SK-N-SH (cell line): Measurements from ENCODE around the gene YY1. TPM values are rescaled to one million over a fixed set of nuclear protein-coding genes. Genes with fewer than 3 reads are reported as not detected.
A peak's percentile ranks its signal among the peaks of the same experiment; 100 is the strongest.
"Not testable (repeated sequence)": the region's sequence is repeated elsewhere in the genome, so short reads cannot be mapped to it uniquely, and the experiment has no call there.

Experiments
- CTCF ChIA-PET: fragments of 300-600, 350-600 bp; formaldehyde crosslinking; extraction: SDS; loops from one replicate; lab custom pipeline; 2021; lab: Yijun Ruan, JAX
- POLR2A ChIA-PET: fragments of 350-600 bp; sonication (Branson Sonifier 250); formaldehyde crosslinking; extraction: SDS; loops from one replicate; lab custom pipeline; 2020; ENCODE audit warnings: antibody characterized with exemption, inconsistent platforms; lab: Yijun Ruan, JAX
- DNase-seq: peaks from one replicate; pipeline ENCODE4 v3.0.0; 2012
- H2AFZ ChIP-seq: fragments of 200-600 bp; sonication (generic); 2 replicates; pipeline ENCODE4 v1.8.1; 2016; ENCODE audit warnings: antibody characterized with exemption, mild to moderate bottlenecking, low read depth
- H3F3A ChIP-seq: fragments of 200-600 bp; sonication (generic); replicated peaks from 2 replicates; pipeline ENCODE3; 2016; ENCODE audit warnings: antibody characterized with exemption, mild to moderate bottlenecking; ENCODE audit not compliant: insufficient read depth
- H3K27ac ChIP-seq, 2 experiments: fragments of 200-500 bp in 1 of 2; fragments of 200-600 bp in 1 of 2; sonication (Bioruptor generic) in 1 of 2; sonication (generic), shearing (Covaris generic) in 1 of 2; 2 replicates each; pipeline versions ENCODE4 v1.5.1 to v1.6.1; 2014 to 2016; ENCODE audit warnings: low read depth in 2 of 2, inconsistent platforms in 1 of 2, low read length in 1 of 2, mild to moderate bottlenecking in 1 of 2, mixed read lengths in 1 of 2
- H3K27me3 ChIP-seq: fragments of 200-600 bp; sonication (generic), shearing (Covaris generic); 2 replicates; pipeline ENCODE4 v1.6.1; 2016; ENCODE audit warnings: mixed run types; ENCODE audit not compliant: insufficient read depth
- H3K36me3 ChIP-seq, 2 experiments: fragments of 200-500 bp in 1 of 2; fragments of 200-600 bp in 1 of 2; sonication (Bioruptor generic) in 1 of 2; sonication (generic) in 1 of 2; replicated peaks in 1 of 2; 2 replicates each; pipeline versions ENCODE3 to v1.5.1; 2014 to 2016; ENCODE audit warnings: low read length in 1 of 2, mild to moderate bottlenecking in 1 of 2; ENCODE audit not compliant: insufficient read depth in 2 of 2, control insufficient read depth in 1 of 2
- H3K4me1 ChIP-seq, 2 experiments: fragments of 200-500 bp in 1 of 2; fragments of 200-600 bp in 1 of 2; sonication (Bioruptor generic) in 1 of 2; sonication (generic), shearing (Covaris generic) in 1 of 2; 2 replicates each; pipeline versions ENCODE4 v1.5.1 to v1.6.1; 2014 to 2016; ENCODE audit warnings: low read depth in 1 of 2, low read length in 1 of 2, mixed run types in 1 of 2; ENCODE audit not compliant: insufficient read depth in 2 of 2, control insufficient read depth in 1 of 2
- H3K4me2 ChIP-seq: fragments of 200-600 bp; sonication (generic), shearing (Covaris generic); 2 replicates; pipeline ENCODE4 v1.6.1; 2017; ENCODE audit warnings: mixed run types
- H3K4me3 ChIP-seq, 2 experiments: fragments of 200-500 bp in 1 of 2; fragments of 200-600 bp in 1 of 2; sonication (Bioruptor generic) in 1 of 2; sonication (generic), shearing (Covaris generic) in 1 of 2; 2 replicates each; pipeline versions ENCODE4 v1.5.1 to v1.8.1; 2014 to 2016; ENCODE audit warnings: low read depth in 2 of 2, inconsistent platforms in 1 of 2, low read length in 1 of 2, mild to moderate bottlenecking in 1 of 2, mixed read lengths in 1 of 2, moderate library complexity in 1 of 2
- H3K79me2 ChIP-seq: fragments of 200-600 bp; sonication (generic); 2 replicates; pipeline ENCODE4 v1.8.1; 2017; ENCODE audit warnings: mild to moderate bottlenecking; ENCODE audit not compliant: insufficient read depth
- H3K9ac ChIP-seq: fragments of 200-600 bp; sonication (generic); 2 replicates; pipeline ENCODE4 v1.6.1; 2017; ENCODE audit warnings: mixed run types
- H3K9me2 ChIP-seq: fragments of 200-600 bp; sonication (generic); 2 replicates; pipeline ENCODE4 v1.6.1; 2017; ENCODE audit warnings: mixed run types
- H3K9me3 ChIP-seq: fragments of 200-600 bp; sonication (generic); 2 replicates; pipeline ENCODE4 v1.6.1; 2017; ENCODE audit warnings: mixed run types, mild to moderate bottlenecking, moderate library complexity
- H4K20me1 ChIP-seq: fragments of 200-600 bp; sonication (generic); 2 replicates; pipeline ENCODE4 v1.6.1; 2017; ENCODE audit warnings: mild to moderate bottlenecking, mixed run types; ENCODE audit not compliant: insufficient read depth
- CHD2 ChIP-seq: fragments of 150-350 bp; IDR thresholded peaks from 2 replicates; pipeline ENCODE4 v1.6.1; 2018; ENCODE audit warnings: low read length; ENCODE audit not compliant: partially characterized antibody
- FOXM1 ChIP-seq: IDR thresholded peaks from 2 replicates; pipeline ENCODE4 v1.4.0; 2012; ENCODE audit warnings: low read depth, mild to moderate bottlenecking
- GATA2 ChIP-seq: sonication (generic); formaldehyde crosslinking; IDR thresholded peaks from 2 replicates; pipeline ENCODE4 v1.5.0; 2020; ENCODE audit warnings: mild to moderate bottlenecking, missing genetic modification reagents
- MXI1 ChIP-seq: IDR thresholded peaks from 2 replicates; pipeline ENCODE4 v1.6.1; 2012; ENCODE audit warnings: mild to moderate bottlenecking, low read depth, low read length, improper control_type of control experiment
- NFIC ChIP-seq: IDR thresholded peaks from 2 replicates; pipeline ENCODE4 v1.4.0; 2012; ENCODE audit warnings: borderline replicate concordance
- NRF1 ChIP-seq: IDR thresholded peaks from 2 replicates; pipeline ENCODE4 v1.6.1; 2012; ENCODE audit warnings: low read depth, mild to moderate bottlenecking, low read length
- RAD21 ChIP-seq: IDR thresholded peaks from 2 replicates; pipeline ENCODE4 v1.6.1; 2012; ENCODE audit warnings: mild to moderate bottlenecking, low read length
- RFX5 ChIP-seq: IDR thresholded peaks from 2 replicates; pipeline ENCODE4 v1.6.1; 2012; ENCODE audit warnings: mild to moderate bottlenecking, improper control_type of control experiment, low read length
- TEAD4 ChIP-seq: IDR thresholded peaks from 2 replicates; pipeline ENCODE4 v1.4.0; 2012; ENCODE audit warnings: mild to moderate bottlenecking, borderline replicate concordance; ENCODE audit not compliant: insufficient read depth
- WGBS: methylation state at CpG from one replicate; pipeline ENCODE4 v1.1.6; 2017; ENCODE audit warnings: low lambda C conversion rate; 5-methylcytosine and 5-hydroxymethylcytosine counted together
- polyA plus RNA-seq, 3 experiments: library from polyadenylated mRNA; depleted of rRNA; stranded (reverse); fragments of >200 nt; gene quantifications; 2 replicates each; pipeline ENCODE4 v1.2.3, GENCODE V29; 2012
- TF ChIP-seq, protein P1 (sequence below): IDR thresholded peaks from 2 replicates; pipeline ENCODE4; 2012

The YY1 gene
- polyA plus RNA-seq, 1 of the 3 experiments (the other 2 are of a cell fraction), result 18.1 TPM

- H3K4me1 ChIP-seq, result peaks cover 0 to 38% of the 10 kb centered on the region in 2 experiments; a peak in 2 of 4 replicates
- CTCF ChIA-PET, result interaction anchor here (1.1 to 2.4 kb wide), 3 partner anchors 68 to 76 kb away, joined by 3 to 12 read pairs (median 4); no protein-coding TSS in a partner anchor
- H3K4me3 ChIP-seq, result peak overlapping the region; percentile 87 to 90
- H3K9me2 ChIP-seq, result no peaks in the 10 kb centered on the region
- no peaks in the 10 kb centered on the region for H3F3A ChIP-seq
- POLR2A ChIA-PET, result no interaction called here
- TF ChIP-seq RAD21, result 0 out of 2 replicates have a peak, but pooled peaks have one; percentile 8
- peak; percentile 62 for TF ChIP-seq GATA2 (CRISPR knock-in tag)
- TF ChIP-seq TEAD4, result no peak
- peak; percentile 45; the same call in 1 of the 2 replicates for TF ChIP-seq MXI1
- no peaks in the 10 kb centered on the region for H3K36me3 ChIP-seq
- WGBS, result 94% methylated on average over 5 of the region's 5 CpGs
- H3K79me2 ChIP-seq, result peaks cover 29% of the 10 kb centered on the region; the same call in 1 of the 2 replicates
- no peak overlapping the region for H2AFZ ChIP-seq
- peak overlapping the region; percentile 90; the same call in 1 of the 2 replicates for H3K9ac ChIP-seq
- H3K9me3 ChIP-seq, result no peaks in the 10 kb centered on the region
- peaks cover 20% of the 10 kb centered on the region for H4K20me1 ChIP-seq
- DNase-seq, result no peak
- H3K27me3 ChIP-seq, result no peaks in the 10 kb centered on the region
- peak overlapping the region; percentile 99 for H3K4me2 ChIP-seq
- H3K27ac ChIP-seq, result no peak overlapping the region
Measured at GRCh38 chr14:100307766-100308426, 69.0 kb downstream of the YY1 start.

GRCh38 chr14:100308427-100308792, 69.5 kb downstream of the YY1 start:
- H3K36me3 ChIP-seq, H2AFZ ChIP-seq, H3K4me2 ChIP-seq, H3F3A ChIP-seq, H3K9ac ChIP-seq, H3K27ac ChIP-seq, H3K9me2 ChIP-seq, H3K9me3 ChIP-seq, DNase-seq, H3K27me3 ChIP-seq, H3K4me3 ChIP-seq: not testable (repeated sequence)
- ChIA-PET CTCF (interaction anchor here (0.6 to 2.4 kb wide), 6 partner anchors 23 to 193 kb away, joined by 3 to 12 read pairs (median 4); no protein-coding TSS in a partner anchor), POLR2A (interaction anchor here (0.6 kb wide), 1 partner anchor 68 kb away, joined by 3 read pairs; no protein-coding TSS in a partner anchor)
- Histone ChIP-seq H3K79me2 (peaks cover 24% of the 10 kb centered on the region; the same call in 1 of the 2 replicates), H3K4me1 (peaks cover 0 to 38% of the 10 kb centered on the region in 2 experiments; a peak in 2 of 4 replicates), H4K20me1 (peaks cover 17% of the 10 kb centered on the region)
- WGBS, result 90% methylated on average over 6 of the region's 6 CpGs

GRCh38 chr14:100309028-100309737, 70.2 kb downstream of the YY1 start:
- H3K9me2 ChIP-seq, result no peaks in the 10 kb centered on the region
- no peaks in the 10 kb centered on the region for H3K36me3 ChIP-seq
- ChIA-PET POLR2A (interaction anchor here (0.6 to 0.7 kb wide), 2 partner anchors 66 to 69 kb away, joined by 3 read pairs; a partner anchor contains a TSS), CTCF (interaction anchor here (0.6 to 2.4 kb wide), 6 partner anchors 23 to 194 kb away, joined by 3 to 12 read pairs (median 4); no protein-coding TSS in a partner anchor)
- H3K4me3 ChIP-seq, result no peak overlapping the region
- no peaks in the 10 kb centered on the region for H3F3A ChIP-seq
- DNase-seq, result no peak
- H3K4me2 ChIP-seq, result no peak overlapping the region
- H3K27me3 ChIP-seq, result no peaks in the 10 kb centered on the region
- no peak overlapping the region for H3K9ac ChIP-seq
- H4K20me1 ChIP-seq, result peaks cover 9% of the 10 kb centered on the region
- no peak overlapping the region for H2AFZ ChIP-seq
- H3K27ac ChIP-seq, result no peak overlapping the region
- H3K9me3 ChIP-seq, result no peaks in the 10 kb centered on the region
- TF ChIP-seq NFIC, result no peak
- TF ChIP-seq, protein P1, sequence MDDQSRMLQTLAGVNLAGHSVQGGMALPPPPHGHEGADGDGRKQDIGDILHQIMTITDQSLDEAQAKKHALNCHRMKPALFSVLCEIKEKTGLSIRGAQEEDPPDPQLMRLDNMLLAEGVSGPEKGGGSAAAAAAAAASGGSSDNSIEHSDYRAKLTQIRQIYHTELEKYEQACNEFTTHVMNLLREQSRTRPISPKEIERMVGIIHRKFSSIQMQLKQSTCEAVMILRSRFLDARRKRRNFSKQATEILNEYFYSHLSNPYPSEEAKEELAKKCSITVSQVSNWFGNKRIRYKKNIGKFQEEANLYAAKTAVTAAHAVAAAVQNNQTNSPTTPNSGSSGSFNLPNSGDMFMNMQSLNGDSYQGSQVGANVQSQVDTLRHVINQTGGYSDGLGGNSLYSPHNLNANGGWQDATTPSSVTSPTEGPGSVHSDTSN, result no peak
- TF ChIP-seq CHD2, result no peak
- no peak for TF ChIP-seq RFX5
- TF ChIP-seq RAD21, result peak; percentile 17; the same call in 1 of the 2 replicates
- no peak for TF ChIP-seq FOXM1
- TF ChIP-seq NRF1, result no peak
- peaks cover 0 to 32% of the 10 kb centered on the region in 2 experiments; a peak in 2 of 4 replicates for H3K4me1 ChIP-seq
- peaks cover 18% of the 10 kb centered on the region; the same call in 1 of the 2 replicates for H3K79me2 ChIP-seq
- WGBS, result 87% methylated on average over 8 of the region's 8 CpGs

GRCh38 chr14:100312110-100312876, 73.3 kb downstream of the YY1 start:
- H3K9me3 ChIP-seq, H3K4me2 ChIP-seq, H3K36me3 ChIP-seq, H4K20me1 ChIP-seq, H3K4me3 ChIP-seq, H3K27ac ChIP-seq, H3F3A ChIP-seq, DNase-seq, H3K79me2 ChIP-seq, H3K9me2 ChIP-seq, H3K27me3 ChIP-seq, POLR2A ChIA-PET, H2AFZ ChIP-seq, H3K9ac ChIP-seq: not testable (repeated sequence)
- CTCF ChIA-PET, result interaction anchor here (0.6 to 2.0 kb wide), 3 partner anchors 10 to 73 kb away, joined by 3 to 8 read pairs (median 5); no protein-coding TSS in a partner anchor
- WGBS, result 76% methylated on average over 18 of the region's 18 CpGs
- peaks cover 0 to 23% of the 10 kb centered on the region in 2 experiments; a peak in 1 of 4 replicates for H3K4me1 ChIP-seq
